ENCODE data around the gene FKBP1A.

The FKBP1A gene

GRCh38 chr20:1437235-1437904 is 44.5 kb upstream of the FKBP1A start:
- DNase-seq, result peak; percentile 65 to 73
- TF ChIP-seq CTCF (IDR thresholded peaks at IDR 0.05), result peak; percentile 68 to 74
- intact Hi-C loops (cut with DNase I; ENCODE audit: low total_unique reads), result loop anchor here (1.0 kb wide), 1 partner anchor 124 kb away; no protein-coding TSS in a partner anchor

DNA sequence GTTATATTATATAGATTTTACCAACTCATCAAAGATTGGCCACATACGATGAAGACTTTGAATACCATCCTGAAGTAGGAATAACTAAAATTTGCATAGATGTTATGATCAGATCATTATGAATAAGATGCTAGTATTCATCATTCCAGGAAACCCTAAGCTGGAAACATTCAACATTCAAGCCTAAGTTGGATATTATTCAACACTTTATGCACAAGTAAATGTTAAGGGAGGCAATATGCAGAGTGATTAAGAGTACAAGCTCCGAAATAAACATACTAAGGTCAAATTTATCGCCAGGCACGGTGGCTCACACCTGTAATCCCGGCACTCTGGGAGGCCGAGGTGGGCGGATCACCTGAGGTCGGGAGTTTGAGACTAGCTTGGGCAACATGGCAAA is 43.4 kb upstream of the FKBP1A start:
- intact Hi-C loops (cut with DNase I; ENCODE audit: low total_unique reads), result no loop called here
- Histone ChIP-seq H3K4me3 (no peak overlapping the region), H3K27ac (no peak overlapping the region), H3K4me1 (no peaks in the 10 kb centered on the region), H3K9me3 (no peaks in the 10 kb centered on the region), H3K36me3 (peaks cover 2 to 29% (median 8%) of the 10 kb centered on the region in 3 donors), H3K27me3 (no peaks in the 10 kb centered on the region)
- no peak for DNase-seq
- no peak for TF ChIP-seq CTCF (IDR thresholded peaks at IDR 0.05)

More at GRCh38 chr20:1437235-1437904, 44.5 kb upstream of the FKBP1A start:
- Histone ChIP-seq H3K4me1 (no peaks in the 10 kb centered on the region), H3K36me3 (peaks cover 11 to 40% (median 19%) of the 10 kb centered on the region in 3 donors), H3K4me3 (no peak overlapping the region), H3K9me3 (no peaks in the 10 kb centered on the region), H3K27ac (no peak overlapping the region), H3K27me3 (no peaks in the 10 kb centered on the region)

GRCh38 chr20:1435337-1435699 is 42.5 kb upstream of the FKBP1A start:
- Histone ChIP-seq H3K9me3 (no peaks in the 10 kb centered on the region), H3K36me3 (peaks cover 0 to 20% (median 4%) of the 10 kb centered on the region in 3 donors), H3K27me3 (no peaks in the 10 kb centered on the region), H3K4me3 (no peak overlapping the region), H3K4me1 (no peaks in the 10 kb centered on the region), H3K27ac (no peak overlapping the region)
- no peak for TF ChIP-seq CTCF (IDR thresholded peaks at IDR 0.05)
- intact Hi-C loops (cut with DNase I; ENCODE audit: low total_unique reads), result no loop called here
- DNase-seq, result no peak

DNA sequence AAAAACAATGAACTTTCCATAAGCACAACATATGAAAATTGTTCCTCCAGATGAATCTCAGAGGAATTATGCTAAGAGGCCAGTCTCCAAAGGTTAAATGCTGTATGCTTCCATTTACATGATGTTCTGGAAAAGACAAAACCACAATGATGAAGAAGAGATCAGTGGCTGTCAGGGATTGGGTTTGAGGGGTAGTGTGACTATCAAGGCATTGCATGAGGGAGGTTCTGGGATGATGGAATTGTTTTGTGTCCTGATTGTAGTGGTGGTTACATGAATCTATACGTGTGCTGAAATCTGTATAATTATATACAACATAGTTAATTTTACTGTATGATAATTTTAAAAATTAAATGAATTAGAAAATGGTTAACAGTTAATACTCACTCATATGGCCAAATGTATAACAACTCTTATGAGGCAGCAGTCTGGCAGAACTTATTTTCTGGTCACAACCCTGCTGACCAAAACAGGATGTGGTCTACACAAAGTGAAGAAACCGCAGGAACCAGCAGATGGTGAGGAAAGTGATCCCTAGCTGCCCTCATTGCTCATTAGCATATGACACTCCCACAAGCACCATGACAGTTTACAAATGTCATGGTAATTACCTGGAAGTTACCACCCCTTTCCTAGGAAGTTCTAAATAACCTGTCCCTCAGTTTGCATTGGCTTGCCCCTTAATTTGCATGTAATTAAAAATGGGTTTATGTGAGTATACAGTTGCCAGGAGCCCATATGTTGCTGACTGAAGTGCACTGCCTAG is 41.9 kb upstream of the FKBP1A start:
- Histone ChIP-seq H3K4me3 (no peak overlapping the region), H3K36me3 (peaks cover 0 to 14% (median 0%) of the 10 kb centered on the region in 3 donors), H3K27me3 (no peaks in the 10 kb centered on the region), H3K4me1 (no peaks in the 10 kb centered on the region), H3K27ac (no peak overlapping the region), H3K9me3 (no peaks in the 10 kb centered on the region)
- DNase-seq, result peak in 1 of 2 donors; percentile 46
- intact Hi-C loops (cut with DNase I; ENCODE audit: low total_unique reads), result no loop called here
- TF ChIP-seq CTCF (IDR thresholded peaks at IDR 0.05), result no peak

DNA sequence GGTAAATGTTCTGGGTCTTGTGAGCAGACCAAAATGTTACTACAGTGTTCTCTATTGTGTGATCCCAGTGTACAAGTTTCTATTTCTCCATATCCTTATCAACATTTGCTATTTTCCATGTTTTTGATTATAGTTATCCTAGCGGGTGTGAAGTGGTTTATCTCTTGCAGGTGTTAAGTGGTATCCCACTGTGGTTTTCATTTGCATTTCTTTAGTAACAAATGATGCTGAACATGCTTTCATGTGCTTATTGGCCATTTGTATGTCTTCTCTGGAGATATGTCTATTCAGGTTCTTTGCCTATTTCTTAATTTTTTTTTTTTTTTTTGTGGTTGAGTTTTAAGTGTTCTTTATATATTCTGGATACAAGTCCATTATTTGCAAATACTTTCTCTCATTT is 38.3 kb upstream of the FKBP1A start:
- no peaks in the 10 kb centered on the region for H3K4me1 ChIP-seq
- intact Hi-C loops (cut with DNase I; ENCODE audit: low total_unique reads), result no loop called here
- H3K36me3 ChIP-seq, result peaks cover 0 to 8% (median 0%) of the 10 kb centered on the region in 3 donors
- H3K4me3 ChIP-seq, result no peak overlapping the region
- no peaks in the 10 kb centered on the region for H3K9me3 ChIP-seq
- no peak for DNase-seq
- no peak for TF ChIP-seq CTCF (IDR thresholded peaks at IDR 0.05)
- peaks cover 0 to 2% of the 10 kb centered on the region in 2 donors for H3K27me3 ChIP-seq
- no peak overlapping the region for H3K27ac ChIP-seq

Data from tibial artery (tissue), 4 donors.